Nephron progenitor cell (in vitro differentiated cells): ENCODE data around the gene KIF5C.

Experiments
- DNase-seq: peaks from one replicate; pipeline ENCODE4 v3.0.0; 2021
- H3K27ac Mint-ChIP-seq: 2 replicates; pipeline ENCODE4 v1.8.0; 2021; ENCODE audit warnings: mild to moderate bottlenecking, moderate library complexity, mixed read lengths
- H3K27me3 Mint-ChIP-seq: 2 replicates; pipeline ENCODE4 v1.8.0; 2021; ENCODE audit warnings: mild to moderate bottlenecking, low read depth, mixed read lengths; ENCODE audit not compliant: poor library complexity
- H3K36me3 Mint-ChIP-seq: 2 replicates; pipeline ENCODE4 v1.8.0; 2021; ENCODE audit warnings: low read depth, mixed read lengths
- H3K4me1 Mint-ChIP-seq: 2 replicates; pipeline ENCODE4 v1.8.0; 2021; ENCODE audit warnings: mixed read lengths
- H3K4me3 Mint-ChIP-seq: 2 replicates; pipeline ENCODE4 v1.8.0; 2021; ENCODE audit warnings: mild to moderate bottlenecking, moderate library complexity, mixed read lengths
- H3K9me3 Mint-ChIP-seq: 2 replicates; pipeline ENCODE4 v1.8.0; 2021; ENCODE audit warnings: mild to moderate bottlenecking, moderate library complexity, mixed read lengths
- CTCF ChIP-seq: fragments of 200-600 bp; sonication (generic); IDR thresholded peaks from 2 replicates; pipeline ENCODE4 v1.5.0; 2021; ENCODE audit warnings: antibody characterized with exemption

The KIF5C gene

GRCh38 chr2:149056541-149057255 lies 181.7 kb downstream of the KIF5C start:
- no peak for TF ChIP-seq CTCF
- H3K27ac Mint-ChIP-seq: no peak overlapping the region
- no peaks in the 10 kb centered on the region for H3K36me3 Mint-ChIP-seq
- no peak for DNase-seq
- peaks cover 51% of the 10 kb centered on the region for H3K4me1 Mint-ChIP-seq
- H3K4me3 Mint-ChIP-seq: no peak overlapping the region
- H3K27me3 Mint-ChIP-seq: peaks cover 3% of the 10 kb centered on the region
- no peaks in the 10 kb centered on the region for H3K9me3 Mint-ChIP-seq

- peaks cover 56% of the 10 kb centered on the region for H3K4me1 Mint-ChIP-seq
- no peak for DNase-seq
- H3K36me3 Mint-ChIP-seq: no peaks in the 10 kb centered on the region
- H3K4me3 Mint-ChIP-seq: no peak overlapping the region
- TF ChIP-seq CTCF: no peak
- no peaks in the 10 kb centered on the region for H3K9me3 Mint-ChIP-seq
- H3K27me3 Mint-ChIP-seq: peaks cover 3% of the 10 kb centered on the region
- peak overlapping the region; percentile 96 for H3K27ac Mint-ChIP-seq
Measured at GRCh38 chr2:149057401-149057800, 182.4 kb downstream of the KIF5C start.

DNA sequence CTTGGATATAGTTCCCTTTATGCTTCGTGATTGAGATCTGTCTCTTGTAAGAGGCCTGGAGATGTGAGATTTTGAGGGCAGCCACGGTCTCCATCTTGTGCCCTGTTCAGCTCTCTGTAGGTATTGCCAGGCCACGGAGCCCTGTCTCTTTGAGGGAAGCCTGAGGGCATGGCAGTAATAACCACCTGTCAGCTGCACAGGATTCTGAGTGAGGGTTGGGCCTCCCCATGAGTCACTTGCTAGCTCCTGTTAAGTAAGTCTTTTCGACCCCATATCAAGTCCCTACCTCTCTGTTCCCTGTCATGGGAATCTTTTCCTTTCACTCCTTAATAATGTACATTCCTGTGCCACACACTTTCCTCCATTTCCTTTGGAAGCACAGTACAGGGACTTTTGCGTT lies 183.9 kb downstream of the KIF5C start:
- no peaks in the 10 kb centered on the region for H3K9me3 Mint-ChIP-seq
- H3K36me3 Mint-ChIP-seq: no peaks in the 10 kb centered on the region
- peaks cover 3% of the 10 kb centered on the region for H3K27me3 Mint-ChIP-seq
- DNase-seq: no peak
- H3K4me3 Mint-ChIP-seq: no peak overlapping the region
- TF ChIP-seq CTCF: no peak
- peak overlapping the region; percentile 83 for H3K27ac Mint-ChIP-seq
- H3K4me1 Mint-ChIP-seq: peaks cover 67% of the 10 kb centered on the region

- DNase-seq: no peak
- TF ChIP-seq CTCF: no peak
- peaks cover 3% of the 10 kb centered on the region for H3K27me3 Mint-ChIP-seq
- H3K27ac Mint-ChIP-seq: no peak overlapping the region
- no peaks in the 10 kb centered on the region for H3K9me3 Mint-ChIP-seq
- no peak overlapping the region for H3K4me3 Mint-ChIP-seq
- peaks cover 75% of the 10 kb centered on the region for H3K4me1 Mint-ChIP-seq
- H3K36me3 Mint-ChIP-seq: no peaks in the 10 kb centered on the region
Measured at GRCh38 chr2:149059822-149060221, 184.8 kb downstream of the KIF5C start.

DNA sequence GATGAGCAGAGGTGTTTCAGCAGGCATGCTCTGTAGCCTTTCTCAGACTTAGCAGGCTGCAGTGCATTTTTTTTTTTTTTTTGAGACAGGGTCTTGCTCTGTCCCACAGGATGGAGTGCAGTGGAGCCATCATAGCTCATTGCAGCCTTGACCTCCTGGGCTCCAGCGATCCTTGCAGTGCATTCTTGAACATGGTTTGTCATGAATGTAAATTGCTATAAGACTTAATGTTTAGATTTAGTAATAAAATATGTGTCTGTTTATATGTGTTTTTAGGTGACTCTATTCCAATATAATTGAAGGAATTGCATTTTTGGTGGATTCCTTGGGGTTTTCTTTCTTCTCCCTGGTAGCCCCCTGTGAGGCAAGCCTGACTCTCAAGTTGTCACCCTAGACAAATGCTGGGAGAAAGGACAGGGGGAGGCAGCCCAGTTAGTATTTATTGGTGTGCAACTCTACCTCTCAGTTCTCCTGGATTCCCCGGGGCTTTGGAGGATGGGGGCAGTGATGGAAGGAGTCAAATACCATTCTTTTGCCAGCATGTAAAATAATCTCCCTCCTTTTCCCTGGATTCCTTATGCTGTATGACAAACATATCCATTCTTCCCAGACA lies 186.2 kb downstream of the KIF5C start:
- H3K4me3 Mint-ChIP-seq: peak overlapping the region; percentile 4
- H3K27me3 Mint-ChIP-seq: no peaks in the 10 kb centered on the region
- peak overlapping the region; percentile 75 for H3K27ac Mint-ChIP-seq
- no peak for TF ChIP-seq CTCF
- peaks cover 75% of the 10 kb centered on the region for H3K4me1 Mint-ChIP-seq
- H3K9me3 Mint-ChIP-seq: no peaks in the 10 kb centered on the region
- peak; percentile 32 for DNase-seq
- no peaks in the 10 kb centered on the region for H3K36me3 Mint-ChIP-seq

DNA sequence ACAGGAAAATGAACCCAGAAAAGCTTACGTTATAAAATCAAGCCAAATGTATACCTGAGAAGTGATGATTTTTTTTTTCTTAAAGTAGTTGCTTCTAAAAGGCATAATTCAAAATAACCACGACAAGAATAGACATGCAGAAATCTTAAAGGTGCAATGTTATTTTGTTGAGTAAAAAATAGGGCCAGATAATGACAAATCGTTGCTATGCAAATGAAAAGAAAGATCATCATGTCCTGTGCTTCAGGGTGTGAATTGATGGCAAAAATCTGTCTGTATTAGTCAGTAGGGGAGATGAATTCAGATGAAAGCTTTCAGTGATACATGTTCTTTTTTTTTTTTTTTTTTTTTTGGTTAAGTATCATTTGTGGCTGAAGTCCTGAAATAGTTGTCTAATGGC lies 187.5 kb downstream of the KIF5C start:
- no peaks in the 10 kb centered on the region for H3K27me3 Mint-ChIP-seq
- no peak for DNase-seq
- TF ChIP-seq CTCF: no peak
- H3K36me3 Mint-ChIP-seq: no peaks in the 10 kb centered on the region
- H3K4me3 Mint-ChIP-seq: no peak overlapping the region
- no peak overlapping the region for H3K27ac Mint-ChIP-seq
- peaks cover 5% of the 10 kb centered on the region for H3K9me3 Mint-ChIP-seq
- peaks cover 62% of the 10 kb centered on the region for H3K4me1 Mint-ChIP-seq
